CD4-positive, alpha-beta T cell treated with Interleukin-6 for 4 hours (primary cell): ENCODE data around the gene HPS3.

ENCODE experiments used
- DNase-seq: peaks from one replicate; pipeline ENCODE4 v3.0.0-alpha.2; 2020; ENCODE audit warnings: mixed read lengths

The HPS3 gene

DNA sequence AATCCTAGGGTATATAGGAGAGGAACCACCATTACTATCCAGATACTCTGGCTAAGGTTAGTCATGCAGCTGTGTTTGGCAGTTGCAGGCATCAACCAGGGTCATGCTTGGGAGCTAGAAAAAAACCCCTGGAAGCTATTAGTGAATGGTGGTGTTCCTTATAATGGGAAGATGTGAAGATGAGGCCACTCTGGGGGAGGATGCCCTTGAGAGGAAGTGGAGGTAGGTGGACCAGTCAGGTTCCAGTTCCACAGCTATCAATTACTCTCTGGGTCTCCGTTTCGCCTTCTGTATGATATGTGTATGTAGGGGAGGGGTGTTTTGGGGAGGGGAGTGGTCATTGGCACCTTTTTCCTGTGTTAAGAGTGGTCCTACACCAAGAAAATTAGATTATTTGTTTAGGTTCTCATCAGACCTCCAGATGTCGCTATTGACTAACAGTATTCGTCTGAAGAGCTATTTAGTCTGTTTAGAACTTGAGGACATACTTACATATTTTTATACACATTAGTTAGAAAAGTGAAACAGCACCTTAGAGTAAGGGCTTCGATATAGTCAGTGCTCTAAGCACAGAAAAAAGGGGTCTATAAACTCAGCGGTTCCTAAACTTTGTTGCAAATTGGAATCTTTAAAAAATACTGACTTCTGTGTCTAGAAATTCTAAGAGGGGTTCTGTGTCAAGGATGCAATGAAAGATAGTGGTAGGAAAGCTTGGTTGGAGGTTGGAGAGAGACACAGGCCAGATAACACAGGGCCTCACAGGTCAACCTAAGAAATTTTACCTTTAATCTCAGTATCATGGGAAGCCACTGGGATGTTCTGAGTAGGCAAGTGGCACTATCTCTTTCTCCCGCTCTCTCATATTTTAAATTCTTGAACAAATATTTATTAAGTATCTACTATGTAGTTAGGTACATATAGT, 9.1 kb upstream of the HPS3 start:
- no peak for DNase-seq

DNA sequence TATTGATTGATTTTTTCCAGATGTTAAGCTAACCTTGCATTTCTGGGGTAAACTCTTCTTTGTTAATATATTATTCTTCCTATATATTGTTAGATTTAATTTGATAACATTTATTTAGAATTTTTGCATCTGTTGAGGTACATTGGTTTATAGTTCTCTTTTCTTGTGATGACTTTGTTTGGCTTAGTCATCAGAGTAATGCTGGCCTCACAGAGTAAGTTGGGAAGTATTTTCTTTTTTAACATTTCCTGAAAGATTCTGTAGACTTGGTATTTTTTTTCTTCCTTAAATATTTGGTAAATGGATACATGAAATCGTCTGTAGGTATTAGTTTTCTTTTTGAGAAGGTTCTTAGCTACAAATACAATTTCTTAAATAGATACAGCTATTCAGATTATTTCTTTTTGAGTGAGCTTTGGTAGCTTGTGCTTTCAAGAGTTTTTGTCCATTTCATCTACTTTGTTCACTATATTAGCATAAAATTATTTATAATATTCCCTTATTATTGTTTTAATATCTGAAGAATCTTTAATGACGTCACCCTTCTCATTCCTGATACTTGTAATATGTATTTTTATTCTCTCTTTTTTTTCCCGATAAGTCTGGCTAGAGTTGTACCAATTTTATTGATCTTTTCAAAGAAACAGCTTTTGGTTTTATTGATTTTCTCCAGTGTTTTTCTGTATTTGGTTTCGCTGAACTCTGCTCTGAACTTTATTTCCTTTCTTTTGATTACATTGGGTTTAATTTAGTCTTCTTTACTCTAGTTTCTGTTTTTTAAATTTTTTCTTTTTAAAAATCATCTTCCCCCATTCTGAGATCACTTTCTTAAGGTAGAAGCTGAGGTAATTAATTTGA, 6.5 kb upstream of the HPS3 start:
- no peak for DNase-seq

DNA sequence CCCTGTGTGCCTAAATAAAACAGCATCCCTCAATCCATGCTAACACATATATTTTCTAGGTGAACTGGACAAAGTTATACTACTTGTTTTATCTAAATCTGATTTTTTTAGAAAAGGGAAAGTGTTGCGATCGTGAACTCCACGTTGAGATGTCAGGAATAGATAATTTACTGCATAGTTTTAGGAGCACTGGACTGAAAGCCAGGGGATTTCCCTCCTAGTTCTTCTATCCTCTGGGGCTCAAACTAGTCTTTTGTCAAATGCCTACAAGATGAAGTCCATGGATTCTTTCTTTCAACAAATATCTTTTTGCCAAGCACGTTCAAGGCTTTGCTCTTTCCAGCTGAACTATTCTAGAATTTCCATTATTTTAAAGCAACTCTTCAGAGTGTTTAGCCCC, 617 bp upstream of the HPS3 start:
- DNase-seq = no peak

DNA sequence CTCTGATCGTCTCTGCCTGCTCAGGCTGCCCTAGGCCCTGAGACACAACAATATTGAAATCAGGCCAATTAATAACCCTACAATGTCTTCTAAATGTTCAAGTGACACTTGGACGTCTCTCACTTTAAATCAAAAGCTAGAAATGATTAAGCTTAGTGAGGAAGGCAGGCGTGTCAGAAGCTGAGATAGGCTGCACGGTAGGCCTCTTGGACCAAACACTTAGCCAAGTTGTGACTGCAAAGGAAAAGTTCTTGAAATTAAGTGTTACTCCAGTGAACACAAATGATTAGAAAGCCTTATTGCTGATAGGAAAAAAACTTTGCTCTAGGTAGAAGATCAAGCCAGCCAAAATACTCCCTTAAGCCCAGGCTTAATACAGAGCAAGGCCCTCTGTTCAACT, 2.2 kb downstream of the HPS3 start:
- DNase-seq = no peak

DNA sequence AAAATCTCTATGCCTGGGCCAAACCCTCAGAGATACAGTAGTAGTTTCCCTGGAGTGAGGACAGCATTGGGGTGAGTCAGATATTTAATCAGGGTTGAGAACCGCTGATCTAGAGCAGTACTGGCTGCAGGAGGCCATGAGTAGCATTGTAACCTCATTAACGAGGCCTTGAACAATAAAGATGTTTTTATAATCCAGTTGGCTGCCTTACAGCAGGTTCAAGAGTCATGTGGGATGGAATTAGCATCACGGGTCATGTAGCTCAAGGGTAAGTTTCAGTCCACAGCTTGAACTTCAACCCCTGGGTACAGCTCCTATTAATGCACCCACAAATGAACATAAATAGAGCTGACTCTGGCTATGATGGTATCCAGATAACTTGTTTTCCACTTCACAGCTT, 5.1 kb downstream of the HPS3 start:
- DNase-seq = no peak

DNA sequence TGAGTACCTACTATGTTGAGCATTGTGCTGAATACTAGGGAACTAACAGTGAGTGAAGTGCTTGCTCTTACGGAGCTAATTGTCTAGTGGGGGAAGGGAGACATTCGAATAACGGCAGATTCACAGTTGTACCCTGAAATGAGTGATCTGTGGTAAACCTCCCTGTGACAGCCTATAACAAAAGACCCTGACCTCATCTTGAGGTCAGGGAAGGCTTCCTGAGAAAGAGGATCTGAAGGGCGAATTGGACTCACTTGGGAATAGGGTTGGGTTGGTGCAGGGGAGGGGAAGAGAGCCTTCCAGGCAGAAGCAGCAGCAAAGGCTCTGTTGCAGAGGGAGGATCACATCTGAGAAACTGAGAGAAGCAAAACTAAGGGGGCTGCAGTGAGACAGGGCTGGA, 13.2 kb downstream of the HPS3 start:
- DNase-seq = no peak

DNA sequence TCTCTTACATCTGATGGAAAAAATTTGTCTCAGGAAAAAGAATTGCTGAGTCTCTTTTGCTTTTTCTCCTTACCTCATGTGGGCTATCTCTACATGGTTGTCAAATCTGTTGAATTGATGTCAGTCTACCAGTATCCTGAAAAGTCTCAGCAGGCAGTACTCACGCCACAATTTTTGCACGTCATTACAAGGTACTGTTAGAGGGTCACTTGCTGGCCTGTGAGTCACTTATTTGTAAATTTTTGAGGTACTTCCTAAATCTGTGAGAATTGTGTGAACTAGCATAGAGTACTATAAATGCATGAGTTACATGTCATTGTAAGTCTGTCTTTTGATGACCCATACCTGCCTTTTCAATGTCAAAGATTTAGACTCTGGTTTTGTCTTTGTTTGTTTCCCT, 15.9 kb downstream of the HPS3 start:
- no peak for DNase-seq

DNA sequence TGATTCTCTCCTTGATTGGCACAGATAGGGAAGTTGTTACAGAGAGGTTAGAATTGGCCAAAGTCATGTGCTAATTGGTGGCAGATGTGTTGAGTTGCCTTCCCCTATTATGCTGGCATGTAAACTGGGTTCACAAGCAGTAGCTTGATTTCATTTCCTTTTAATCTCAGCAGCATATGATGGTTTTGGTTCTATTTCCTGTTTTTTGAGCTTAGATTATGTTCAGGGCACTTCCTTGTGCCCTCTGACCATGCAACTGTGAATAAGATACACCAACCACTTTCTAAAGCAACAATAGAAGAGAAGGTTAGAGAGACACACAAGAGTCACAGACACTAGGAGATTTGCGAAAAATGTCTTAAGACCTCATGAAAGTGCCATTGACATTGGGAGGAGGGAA, 16.5 kb downstream of the HPS3 start:
- no peak for DNase-seq

DNA sequence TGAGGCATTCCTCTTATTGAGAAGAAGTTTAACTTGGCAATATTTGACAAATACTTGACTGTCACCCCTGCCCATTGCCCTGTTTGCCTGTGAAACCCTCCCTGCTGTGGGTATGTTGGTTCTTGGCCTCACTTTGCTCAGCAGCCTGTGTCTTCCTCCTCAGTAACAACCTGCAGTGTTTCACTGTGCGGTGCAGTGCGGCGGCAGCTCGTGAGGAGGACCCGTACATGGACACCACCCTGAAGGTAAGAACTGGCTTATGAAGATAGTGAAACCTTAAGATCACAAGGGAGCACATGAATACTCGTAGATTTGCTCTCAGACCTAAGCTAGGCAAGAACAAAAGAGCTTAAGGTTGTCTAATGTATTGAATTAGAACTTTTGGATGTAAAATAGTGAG, 21.0 kb downstream of the HPS3 start:
- DNase-seq = no peak

DNA sequence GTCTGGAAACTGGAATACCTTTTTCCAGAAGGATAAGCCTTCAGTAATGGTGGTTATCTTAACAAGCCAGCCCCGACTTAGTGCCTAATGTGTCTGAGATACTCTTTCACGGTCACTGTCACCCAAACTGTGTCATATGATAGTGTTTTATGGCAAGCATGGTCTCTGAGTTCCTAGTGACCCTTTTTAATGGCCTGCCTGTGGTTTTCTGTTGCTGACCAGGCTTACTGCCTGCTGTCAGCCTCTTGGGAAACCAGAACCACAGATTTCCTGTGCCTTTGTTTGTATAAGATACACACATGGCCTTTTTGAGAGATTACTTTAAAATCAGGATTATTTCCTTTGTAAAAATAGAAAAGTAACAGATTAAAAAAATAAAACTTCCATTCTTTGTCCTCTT, 22.4 kb downstream of the HPS3 start:
- DNase-seq = no peak

DNA sequence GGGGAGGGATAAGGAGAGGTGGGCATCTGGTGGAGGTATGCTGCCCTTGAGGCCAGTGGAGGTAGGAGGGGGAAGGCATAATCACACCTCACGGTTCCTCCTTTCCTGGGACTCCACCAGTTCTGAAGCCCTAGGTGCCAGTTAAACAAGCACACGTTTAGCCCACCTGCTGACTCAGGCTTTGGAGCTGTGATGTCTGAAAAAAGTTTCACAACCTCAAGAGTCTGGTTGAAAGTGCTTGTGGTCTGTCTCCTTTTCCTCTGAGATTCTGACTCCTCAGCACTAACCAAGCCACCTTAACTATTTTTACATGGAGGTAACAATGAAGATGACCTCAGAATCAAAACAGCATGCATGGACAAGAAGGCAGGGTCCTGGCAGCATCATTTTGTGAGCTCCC, 23.0 kb downstream of the HPS3 start:
- DNase-seq = no peak

DNA sequence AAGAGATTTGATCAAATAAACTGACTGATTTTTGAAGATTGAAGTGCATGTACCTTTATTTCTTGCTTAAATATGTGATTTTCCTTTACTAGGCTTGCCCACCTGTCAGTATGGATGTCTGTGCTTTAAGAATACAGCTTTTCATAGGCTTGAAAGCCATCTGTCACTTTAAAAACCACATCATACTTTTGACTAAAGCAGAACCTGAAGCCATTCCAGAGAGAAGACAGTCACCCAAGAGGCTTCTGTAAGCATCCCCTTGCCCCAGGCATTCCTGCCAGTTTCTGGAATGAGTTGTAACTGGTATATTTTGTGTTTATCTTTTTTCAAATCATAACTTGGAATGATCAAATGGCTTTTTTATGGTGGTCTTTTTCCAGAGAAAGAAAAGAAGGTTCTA, 24.0 kb downstream of the HPS3 start:
- DNase-seq = no peak

DNA sequence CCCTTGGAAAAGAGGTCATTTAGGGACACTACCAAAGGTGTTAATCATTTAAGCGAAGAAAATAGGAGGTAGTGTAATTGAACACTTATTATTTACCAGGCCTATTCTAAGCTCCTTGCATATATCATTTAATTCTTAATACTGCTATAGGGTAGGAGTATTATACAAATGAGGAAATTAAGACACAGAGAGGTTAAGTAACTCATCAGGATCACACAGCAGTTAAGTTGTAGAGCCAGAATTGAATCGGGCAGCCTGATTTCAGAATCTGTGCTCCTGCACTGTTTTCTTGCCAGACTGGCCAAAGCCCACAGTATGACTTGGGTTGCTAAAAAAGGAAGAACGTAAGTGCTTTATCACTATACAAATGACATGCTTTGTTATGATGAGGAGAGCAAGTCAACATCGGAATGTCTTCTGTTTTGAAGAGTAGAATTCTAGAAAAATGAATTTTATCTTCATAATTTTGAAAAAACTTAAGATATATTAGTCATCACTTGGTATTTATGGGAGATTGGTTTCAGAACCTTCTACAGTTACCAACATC, 31.4 kb downstream of the HPS3 start:
- DNase-seq = no peak

DNA sequence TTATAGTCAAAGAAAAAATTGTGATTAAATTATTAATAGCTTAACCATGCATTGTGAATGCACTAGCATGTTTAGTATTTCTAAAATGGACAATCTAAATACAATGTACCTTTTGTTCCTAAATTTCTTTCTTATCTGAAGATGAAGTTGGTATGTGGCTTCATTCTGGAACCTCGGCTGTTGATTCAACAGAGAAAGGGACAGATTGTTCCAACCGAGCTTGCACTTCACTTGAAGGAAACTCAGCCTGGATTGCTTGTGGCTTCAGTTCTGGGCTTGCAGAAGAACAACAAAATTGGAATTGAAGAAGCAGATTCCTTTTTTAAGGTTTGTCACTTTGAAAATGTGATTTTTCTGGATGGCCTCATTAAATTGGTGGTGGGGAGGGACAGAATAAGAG, 32.6 kb downstream of the HPS3 start:
- DNase-seq = no peak

DNA sequence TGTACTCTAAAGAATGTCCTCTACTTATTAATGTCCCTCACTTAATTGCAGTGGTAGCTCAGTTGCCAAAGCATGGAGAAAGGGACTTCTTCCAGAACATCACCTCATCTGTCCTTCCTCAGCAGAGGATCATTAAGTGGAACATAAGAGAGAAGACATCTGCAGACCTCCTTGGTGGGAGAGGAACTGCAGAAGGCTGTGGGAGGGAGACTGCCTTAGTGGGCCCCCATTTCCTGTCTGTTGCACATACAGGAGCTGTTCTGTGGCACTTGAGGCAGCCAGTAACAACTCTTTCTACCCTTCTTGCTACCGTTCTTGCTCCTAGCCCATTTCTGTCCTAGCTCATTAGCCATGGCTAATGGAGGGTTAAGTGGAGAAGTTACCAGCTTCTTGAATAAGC, 33.6 kb downstream of the HPS3 start:
- no peak for DNase-seq

DNA sequence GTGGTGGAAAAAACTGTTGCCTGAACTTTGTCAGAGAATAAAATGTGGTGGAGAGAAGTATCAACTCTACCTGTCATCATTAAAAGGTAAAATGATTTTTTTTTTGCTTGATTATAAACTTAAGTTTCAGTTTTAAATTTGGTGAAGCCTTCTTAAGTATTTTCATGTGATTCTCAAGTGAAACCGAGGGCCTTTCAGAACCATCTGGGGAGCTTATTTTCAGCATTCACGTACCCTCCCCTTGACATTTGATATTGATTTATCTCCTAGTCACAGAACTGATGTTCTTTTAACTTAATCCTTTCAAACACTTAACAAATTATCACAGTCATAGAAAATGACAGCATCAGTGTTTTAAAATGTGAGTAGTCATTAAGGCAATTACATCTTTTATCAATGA, 38.5 kb downstream of the HPS3 start:
- no peak for DNase-seq

DNA sequence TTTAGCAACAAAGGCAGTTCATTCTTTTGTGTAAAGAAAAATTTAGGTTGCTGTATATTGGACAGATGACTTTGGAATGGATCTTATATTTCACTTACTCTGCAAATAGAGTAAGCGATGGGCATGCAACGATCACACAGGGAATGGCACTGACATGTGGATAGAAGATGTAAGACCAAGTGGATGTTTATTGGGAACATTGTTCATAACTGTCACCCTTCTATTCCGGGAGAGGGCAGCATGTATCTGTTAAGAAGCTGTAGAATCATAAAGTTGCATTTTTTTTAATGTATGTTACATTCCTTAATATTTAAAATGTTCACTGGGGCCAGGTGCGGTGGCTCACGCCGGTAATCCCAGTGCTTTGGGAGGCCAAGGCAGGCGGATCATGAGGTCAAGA, 41.2 kb downstream of the HPS3 start:
- DNase-seq = no peak

DNA sequence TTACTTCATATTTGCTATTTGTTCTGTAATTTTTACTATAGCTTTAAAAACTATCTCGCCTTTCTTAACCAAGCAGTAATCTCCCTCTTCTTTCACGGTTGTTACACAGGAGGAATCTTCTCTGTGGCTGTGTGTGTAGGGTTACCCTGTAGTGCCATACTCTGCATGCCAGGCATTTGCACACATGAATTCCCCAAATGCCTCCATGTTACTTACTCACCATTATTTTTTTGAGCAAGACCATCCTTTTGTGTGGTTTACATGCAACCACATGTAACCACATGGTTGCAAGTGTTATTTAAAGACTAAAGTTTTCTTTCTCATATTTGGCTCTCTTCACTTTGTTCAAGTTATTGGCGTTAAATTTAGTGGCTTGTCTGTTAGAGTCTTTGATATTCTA, 45.5 kb downstream of the HPS3 start:
- no peak for DNase-seq

DNA sequence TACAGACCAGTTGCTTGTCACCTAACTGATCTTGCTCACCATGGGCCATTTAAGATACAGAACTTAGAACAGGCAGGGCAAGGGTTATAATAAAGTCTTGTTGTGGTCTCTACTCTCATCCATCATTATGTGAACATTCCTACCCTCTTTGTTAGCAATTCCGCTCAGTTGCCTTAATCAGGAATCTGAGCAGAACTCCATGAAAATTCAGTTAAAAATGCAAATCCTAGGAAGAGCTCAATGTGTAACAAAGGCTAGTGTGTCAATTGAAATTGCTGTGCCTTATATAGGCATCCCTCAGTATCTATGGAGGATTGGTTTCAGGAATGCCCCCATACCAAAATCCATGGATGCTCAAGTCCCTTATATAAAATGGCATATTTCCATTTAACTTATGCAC, 47.7 kb downstream of the HPS3 start:
- DNase-seq = no peak

DNA sequence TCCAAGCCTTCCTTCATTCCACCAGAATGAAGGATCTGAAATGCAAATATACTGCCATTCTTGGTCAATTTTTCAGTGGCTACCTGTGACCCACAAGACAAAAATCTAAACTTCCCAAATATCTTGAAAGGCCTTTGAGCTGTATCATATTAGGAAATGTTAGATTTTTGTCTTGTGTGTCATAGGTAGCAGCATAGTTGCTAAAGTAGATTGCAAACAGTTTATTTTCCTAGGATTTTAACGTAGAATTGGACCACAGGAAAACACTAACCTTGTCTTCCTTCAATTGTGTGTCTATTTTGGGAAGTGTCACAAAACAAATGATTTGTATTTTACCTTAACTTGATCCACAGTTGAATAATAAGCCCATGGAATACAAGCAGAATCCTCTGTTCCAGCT, 49.8 kb downstream of the HPS3 start:
- DNase-seq = no peak

DNA sequence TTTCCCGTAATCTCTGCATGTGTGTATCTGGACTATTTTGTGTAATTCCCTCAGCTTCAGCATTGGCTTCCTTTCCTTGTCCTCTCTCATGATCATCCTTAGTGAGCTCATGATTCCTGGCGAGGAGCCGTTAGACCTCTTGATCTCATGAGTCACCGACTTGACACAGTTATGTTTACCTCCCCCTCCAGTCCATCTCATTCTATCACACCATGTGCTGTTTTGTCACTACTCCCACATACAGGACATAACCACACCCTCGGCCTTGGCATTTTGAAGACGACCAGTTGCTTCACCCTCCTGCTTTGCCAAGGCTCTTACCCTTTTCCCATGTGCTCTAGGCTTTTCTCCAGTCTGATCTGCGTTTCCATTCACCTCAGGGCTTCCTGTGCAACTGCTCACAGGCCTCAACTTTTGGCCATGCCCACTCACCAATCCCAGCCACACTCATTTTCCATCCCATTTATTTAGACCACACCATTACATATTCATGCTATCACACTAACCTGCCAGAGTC, 50.7 kb downstream of the HPS3 start:
- no peak for DNase-seq

DNA sequence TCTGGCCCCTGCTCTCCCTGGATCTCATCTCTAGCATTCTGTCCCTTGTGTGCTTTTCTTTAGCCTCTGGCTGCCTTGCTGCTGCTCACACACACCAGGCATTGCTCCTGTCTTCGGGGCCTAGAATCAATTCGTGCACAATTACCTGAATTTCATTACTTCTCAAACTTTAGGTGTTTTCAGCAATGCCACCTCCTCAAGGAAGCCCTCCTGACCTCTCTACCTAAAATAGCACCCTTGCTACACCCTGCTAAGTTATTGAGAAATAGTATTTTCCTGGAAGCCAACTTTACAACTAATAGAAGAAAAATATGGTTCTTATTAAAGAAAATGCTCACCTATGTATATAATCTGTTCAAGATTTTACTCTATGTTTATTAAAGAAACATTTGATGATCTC, 51.7 kb downstream of the HPS3 start:
- no peak for DNase-seq

DNA sequence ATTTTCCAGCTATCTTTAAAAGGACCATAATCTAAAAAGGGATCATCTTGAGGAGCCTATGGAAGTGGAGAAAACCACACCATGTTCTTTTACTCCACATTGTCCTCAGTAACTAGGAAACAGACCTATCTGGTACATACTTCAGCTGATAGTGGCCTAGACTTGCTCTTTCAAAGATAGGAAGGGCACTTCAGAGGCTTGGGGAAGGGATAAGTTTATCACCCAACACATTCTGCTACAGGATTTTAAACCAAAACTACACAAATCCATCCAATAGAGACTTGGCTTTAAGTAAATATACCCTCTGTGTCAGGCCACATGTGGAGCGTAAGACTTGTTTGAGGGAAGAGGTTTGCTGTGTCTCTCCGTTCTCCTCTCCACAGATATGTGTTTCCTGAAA, 56.8 kb downstream of the HPS3 start:
- DNase-seq = no peak

DNA sequence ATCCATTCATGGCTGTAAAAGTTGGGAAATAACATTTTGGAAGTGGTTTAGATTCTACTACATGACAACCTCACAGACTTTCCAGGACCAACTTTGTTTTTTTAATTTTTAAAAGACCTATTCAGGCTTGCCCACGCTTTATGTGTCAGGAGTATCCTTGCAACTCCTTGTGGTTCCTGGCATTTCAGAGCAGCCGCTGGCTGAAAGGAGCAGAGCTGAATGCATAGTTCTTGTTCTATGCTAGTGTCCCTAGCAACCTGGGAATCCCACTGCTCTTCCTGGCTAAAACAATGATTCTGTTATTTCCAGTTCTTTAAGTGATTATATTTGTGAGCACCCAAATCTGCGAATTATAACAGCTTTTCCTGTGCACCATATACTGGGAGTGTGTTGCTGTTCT, 57.3 kb downstream of the HPS3 start:
- no peak for DNase-seq
